Suprapubic skin (tissue), 3 donors: ENCODE measurements around the gene ICA1.

Source experiments
- EP300 ChIP-seq: sonication (generic); formaldehyde crosslinking; IDR thresholded peaks from one replicate; pipeline ENCODE4 v1.6.1; 2017; ENCODE audit warnings: antibody characterized with exemption
- POLR2A ChIP-seq, 2 donors: fragments of 450-650 bp; IDR thresholded peaks; one replicate each; pipeline ENCODE4 v1.6.1; 2017; ENCODE audit warnings: antibody characterized with exemption in 2 of 2, mild to moderate bottlenecking in 2 of 2, moderate library complexity in 2 of 2
- TF ChIP-seq, protein P1 (sequence below), 2 donors: fragments of 200-600 bp in 1 of 2; fragments of 450-650 bp in 1 of 2; sonication (generic) in 1 of 2; IDR thresholded peaks; one replicate each; pipeline ENCODE4 v1.5.1; 2016 to 2019; ENCODE audit warnings: antibody characterized with exemption in 2 of 2, mild to moderate bottlenecking in 1 of 2, moderate library complexity in 1 of 2

DNA sequence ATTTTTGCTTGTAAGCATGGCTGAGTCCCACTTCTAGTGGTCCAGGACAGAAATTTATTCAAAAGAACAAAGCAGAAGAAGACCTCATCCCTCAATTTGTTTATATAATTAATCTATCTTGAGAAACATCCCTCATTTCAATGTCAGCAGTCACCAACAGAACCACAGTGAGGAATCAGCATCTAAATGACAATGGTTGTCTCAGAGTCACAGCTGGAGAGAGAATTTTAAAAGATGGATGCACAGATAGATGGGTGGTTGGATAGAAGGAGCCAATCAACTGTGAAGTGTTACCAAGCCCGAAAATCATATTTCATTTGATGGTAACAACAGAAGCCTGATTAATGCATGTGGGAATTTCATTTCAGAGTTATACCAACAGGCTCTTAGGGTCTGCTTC is 55.0 kb downstream of the ICA1 start:
- no peak for TF ChIP-seq POLR2A (IDR thresholded peaks at IDR 0.05)
- TF ChIP-seq, protein P1, sequence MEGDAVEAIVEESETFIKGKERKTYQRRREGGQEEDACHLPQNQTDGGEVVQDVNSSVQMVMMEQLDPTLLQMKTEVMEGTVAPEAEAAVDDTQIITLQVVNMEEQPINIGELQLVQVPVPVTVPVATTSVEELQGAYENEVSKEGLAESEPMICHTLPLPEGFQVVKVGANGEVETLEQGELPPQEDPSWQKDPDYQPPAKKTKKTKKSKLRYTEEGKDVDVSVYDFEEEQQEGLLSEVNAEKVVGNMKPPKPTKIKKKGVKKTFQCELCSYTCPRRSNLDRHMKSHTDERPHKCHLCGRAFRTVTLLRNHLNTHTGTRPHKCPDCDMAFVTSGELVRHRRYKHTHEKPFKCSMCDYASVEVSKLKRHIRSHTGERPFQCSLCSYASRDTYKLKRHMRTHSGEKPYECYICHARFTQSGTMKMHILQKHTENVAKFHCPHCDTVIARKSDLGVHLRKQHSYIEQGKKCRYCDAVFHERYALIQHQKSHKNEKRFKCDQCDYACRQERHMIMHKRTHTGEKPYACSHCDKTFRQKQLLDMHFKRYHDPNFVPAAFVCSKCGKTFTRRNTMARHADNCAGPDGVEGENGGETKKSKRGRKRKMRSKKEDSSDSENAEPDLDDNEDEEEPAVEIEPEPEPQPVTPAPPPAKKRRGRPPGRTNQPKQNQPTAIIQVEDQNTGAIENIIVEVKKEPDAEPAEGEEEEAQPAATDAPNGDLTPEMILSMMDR (IDR thresholded peaks at IDR 0.05) = no peak
- TF ChIP-seq EP300 = no peak
